Nephron (organoid): ENCODE results near the gene TMEM72.

Source experiments
- H3K27ac Mint-ChIP-seq, 3 experiments: 2 replicates each; pipeline ENCODE4 v1.8.0; 2020; ENCODE audit warnings: mixed read lengths in 3 of 3, mild to moderate bottlenecking in 2 of 3, moderate library complexity in 1 of 3
- H3K27me3 Mint-ChIP-seq: 2 replicates; pipeline ENCODE4 v1.8.0; 2021; ENCODE audit warnings: low read depth, mild to moderate bottlenecking, moderate library complexity, mixed read lengths
- H3K36me3 Mint-ChIP-seq: 2 replicates; pipeline ENCODE4 v1.8.0; 2020; ENCODE audit warnings: low read depth, mixed read lengths
- H3K4me1 Mint-ChIP-seq: 2 replicates; pipeline ENCODE4 v1.8.0; 2020; ENCODE audit warnings: mixed read lengths
- H3K4me3 Mint-ChIP-seq, 3 experiments: 2 replicates each; pipeline ENCODE4 v1.8.0; 2020; ENCODE audit warnings: mild to moderate bottlenecking in 3 of 3, mixed read lengths in 3 of 3, moderate library complexity in 2 of 3
- H3K9me3 Mint-ChIP-seq: 2 replicates; pipeline ENCODE4 v1.8.0; 2020; ENCODE audit warnings: mixed read lengths
- CTCF ChIP-seq, 3 experiments: fragments of 200-600 bp; sonication (generic); IDR thresholded peaks; one replicate each; pipeline ENCODE4 v1.5.0; 2021; ENCODE audit warnings: antibody characterized with exemption in 3 of 3; ENCODE audit not compliant: unreplicated experiment in 3 of 3

Gene TMEM72

GRCh38 chr10:44925224-44925623 is 14.1 kb downstream of the TMEM72 start:
- Mint-ChIP-seq H3K4me1 (peaks cover 14% of the 10 kb centered on the region), H3K27ac (no peak overlapping the region), H3K9me3 (no peaks in the 10 kb centered on the region), H3K4me3 (no peak overlapping the region), H3K36me3 (peaks cover 17% of the 10 kb centered on the region), H3K27me3 (peaks cover 6% of the 10 kb centered on the region)
- TF ChIP-seq CTCF (IDR thresholded peaks at IDR 0.05; ENCODE audit: unreplicated experiment in 3 of 3): peak; percentile 33 to 60 (median 52)

- Mint-ChIP-seq H3K4me3 (no peak overlapping the region), H3K36me3 (peaks cover 9% of the 10 kb centered on the region), H3K27ac (no peak overlapping the region), H3K9me3 (no peaks in the 10 kb centered on the region), H3K4me1 (peaks cover 14% of the 10 kb centered on the region), H3K27me3 (peaks cover 6% of the 10 kb centered on the region)
- TF ChIP-seq CTCF (IDR thresholded peaks at IDR 0.05; ENCODE audit: unreplicated experiment in 3 of 3): no peak
These were observed 14.9 kb downstream of the TMEM72 start for GRCh38 chr10:44925811-44926750.

GRCh38 chr10:44926751-44927351 is 15.7 kb downstream of the TMEM72 start:
- H3K4me1 Mint-ChIP-seq: peaks cover 14% of the 10 kb centered on the region
- H3K36me3 Mint-ChIP-seq: peaks cover 8% of the 10 kb centered on the region
- no peak overlapping the region for H3K27ac Mint-ChIP-seq
- TF ChIP-seq CTCF (IDR thresholded peaks at IDR 0.05; ENCODE audit: unreplicated experiment in 3 of 3): no peak
- H3K9me3 Mint-ChIP-seq: no peaks in the 10 kb centered on the region
- no peak overlapping the region for H3K4me3 Mint-ChIP-seq
- H3K27me3 Mint-ChIP-seq: peaks cover 6% of the 10 kb centered on the region

GRCh38 chr10:44927352-44927751 is 16.2 kb downstream of the TMEM72 start:
- Mint-ChIP-seq H3K27ac (no peak overlapping the region), H3K36me3 (peaks cover 8% of the 10 kb centered on the region), H3K4me3 (no peak overlapping the region), H3K9me3 (no peaks in the 10 kb centered on the region), H3K27me3 (peaks cover 6% of the 10 kb centered on the region), H3K4me1 (peaks cover 14% of the 10 kb centered on the region)
- TF ChIP-seq CTCF (IDR thresholded peaks at IDR 0.05; ENCODE audit: unreplicated experiment in 3 of 3): no peak

- Mint-ChIP-seq H3K36me3 (peaks cover 4% of the 10 kb centered on the region), H3K4me3 (no peak overlapping the region), H3K27me3 (peaks cover 6% of the 10 kb centered on the region), H3K9me3 (no peaks in the 10 kb centered on the region), H3K27ac (no peak overlapping the region), H3K4me1 (peaks cover 14% of the 10 kb centered on the region)
- TF ChIP-seq CTCF (IDR thresholded peaks at IDR 0.05; ENCODE audit: unreplicated experiment in 3 of 3): no peak
These were observed 17.3 kb downstream of the TMEM72 start for GRCh38 chr10:44928462-44928861.
